Measurements from ENCODE around the gene C11orf58.

C11orf58 gene

DNA sequence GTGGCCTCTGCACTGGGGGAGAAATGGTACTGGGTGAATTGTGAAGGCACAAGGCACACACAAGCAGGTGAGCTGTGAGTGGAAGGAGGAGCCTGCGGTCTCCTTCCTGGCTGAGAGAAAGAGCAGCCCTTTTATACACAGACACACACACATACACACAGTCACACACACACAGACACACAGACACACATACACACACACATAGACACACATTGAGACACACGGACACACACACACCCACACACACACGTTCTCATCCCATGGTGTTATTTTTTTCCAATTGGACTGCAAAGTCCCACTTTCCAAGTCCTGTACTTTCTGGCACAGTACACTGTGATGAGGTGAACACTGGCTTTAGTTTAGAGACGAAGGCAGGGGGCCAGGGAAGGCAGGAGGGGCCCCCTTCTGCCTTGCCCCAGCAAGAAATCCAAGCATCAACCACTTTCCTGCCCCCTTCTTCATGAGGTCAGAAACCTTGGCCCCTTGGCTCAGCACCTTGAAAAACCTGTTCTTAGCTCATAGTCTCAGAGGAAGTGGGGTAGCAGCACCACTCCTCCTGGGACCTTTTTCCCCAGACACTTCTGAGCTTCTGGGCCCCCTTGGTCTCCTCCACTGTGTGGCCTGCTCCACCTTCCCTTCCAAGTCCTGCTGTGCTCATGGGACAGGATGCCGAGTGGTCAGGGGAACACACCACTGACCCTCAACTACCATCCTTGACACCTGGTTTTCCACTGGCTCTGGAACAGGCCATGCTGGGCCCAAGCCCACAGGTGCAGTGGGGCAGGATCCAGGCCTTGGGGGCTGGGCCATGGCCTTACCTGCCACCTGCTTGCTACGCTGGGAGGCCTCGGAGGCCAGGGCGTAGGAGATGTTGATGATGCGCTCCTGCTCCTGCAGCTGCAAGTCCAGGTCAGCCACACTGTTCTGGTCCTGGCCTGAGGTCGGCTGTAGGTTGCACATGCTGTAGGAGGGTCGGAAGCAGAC, 43.8 kb downstream of the C11orf58 start:
- Histone ChIP-seq H3K36me3 (peaks cover 49% of the 10 kb centered on the region), H3K27me3 (ENCODE audit: insufficient read depth, low read depth, severe bottlenecking) (no peaks in the 10 kb centered on the region), H3K9me3 (ENCODE audit: severe bottlenecking) (no peaks in the 10 kb centered on the region), H3K27ac (no peak overlapping the region), H3K4me3 (ENCODE audit: low read depth, low read length) (no peak overlapping the region)
- DNase-seq: no peak
- TF ChIP-seq, protein P1, sequence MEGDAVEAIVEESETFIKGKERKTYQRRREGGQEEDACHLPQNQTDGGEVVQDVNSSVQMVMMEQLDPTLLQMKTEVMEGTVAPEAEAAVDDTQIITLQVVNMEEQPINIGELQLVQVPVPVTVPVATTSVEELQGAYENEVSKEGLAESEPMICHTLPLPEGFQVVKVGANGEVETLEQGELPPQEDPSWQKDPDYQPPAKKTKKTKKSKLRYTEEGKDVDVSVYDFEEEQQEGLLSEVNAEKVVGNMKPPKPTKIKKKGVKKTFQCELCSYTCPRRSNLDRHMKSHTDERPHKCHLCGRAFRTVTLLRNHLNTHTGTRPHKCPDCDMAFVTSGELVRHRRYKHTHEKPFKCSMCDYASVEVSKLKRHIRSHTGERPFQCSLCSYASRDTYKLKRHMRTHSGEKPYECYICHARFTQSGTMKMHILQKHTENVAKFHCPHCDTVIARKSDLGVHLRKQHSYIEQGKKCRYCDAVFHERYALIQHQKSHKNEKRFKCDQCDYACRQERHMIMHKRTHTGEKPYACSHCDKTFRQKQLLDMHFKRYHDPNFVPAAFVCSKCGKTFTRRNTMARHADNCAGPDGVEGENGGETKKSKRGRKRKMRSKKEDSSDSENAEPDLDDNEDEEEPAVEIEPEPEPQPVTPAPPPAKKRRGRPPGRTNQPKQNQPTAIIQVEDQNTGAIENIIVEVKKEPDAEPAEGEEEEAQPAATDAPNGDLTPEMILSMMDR (IDR thresholded peaks at IDR 0.05; ENCODE audit: low read depth, low read length): no peak

DNA sequence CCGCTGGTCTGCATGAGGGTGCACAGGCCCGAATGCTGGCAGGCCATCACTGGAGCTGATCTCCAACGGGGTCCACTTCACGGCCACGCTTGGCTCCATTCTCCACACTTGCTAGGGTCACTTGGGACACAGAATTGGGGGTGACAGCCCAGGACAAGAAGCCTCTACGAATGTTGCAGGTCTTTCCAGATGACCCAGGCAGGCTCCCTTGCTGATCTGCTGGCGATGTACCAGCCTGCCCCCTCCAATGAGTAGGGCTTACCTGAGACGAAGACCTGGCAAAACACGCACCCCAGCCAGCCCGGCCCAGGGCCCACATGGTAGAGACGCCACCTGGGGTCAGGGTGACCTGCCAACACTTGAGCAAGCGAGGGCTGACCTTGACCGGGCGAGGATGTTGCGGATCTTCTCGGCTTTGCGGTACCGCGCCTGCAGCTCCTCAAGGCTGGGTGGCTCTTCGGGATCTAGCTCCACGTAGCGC, 44.9 kb downstream of the C11orf58 start:
- no peak overlapping the region for H3K27ac ChIP-seq
- H3K36me3 ChIP-seq: peaks cover 50% of the 10 kb centered on the region
- no peak overlapping the region for H3K4me3 ChIP-seq (ENCODE audit: low read depth, low read length)
- no peak for DNase-seq
- no peaks in the 10 kb centered on the region for H3K9me3 ChIP-seq (ENCODE audit: severe bottlenecking)
- TF ChIP-seq, protein P1 (IDR thresholded peaks at IDR 0.05; ENCODE audit: low read depth, low read length): no peak
- H3K27me3 ChIP-seq (ENCODE audit: insufficient read depth, low read depth, severe bottlenecking): no peaks in the 10 kb centered on the region

DNA sequence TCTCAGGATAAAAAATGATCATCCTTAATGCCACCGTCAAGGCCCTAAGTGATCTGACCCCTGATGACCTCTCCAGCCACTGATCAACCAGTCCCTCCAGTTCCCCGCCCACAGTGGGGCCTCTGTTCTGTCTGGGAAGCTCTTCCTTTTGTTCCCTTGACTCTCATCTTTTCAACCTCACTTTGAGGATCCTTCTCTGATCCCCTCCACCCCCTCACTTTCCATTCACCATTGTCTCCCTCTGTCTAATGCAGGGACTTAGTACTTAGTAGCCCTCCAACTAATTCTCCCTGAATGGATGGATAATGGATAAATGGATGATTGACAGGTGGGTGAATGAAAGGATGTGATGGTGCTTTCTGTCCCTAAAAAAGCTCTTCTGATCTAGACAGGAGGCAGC, 45.6 kb downstream of the C11orf58 start:
- Histone ChIP-seq H3K27ac (no peak overlapping the region), H3K4me3 (ENCODE audit: low read depth, low read length) (no peak overlapping the region), H3K36me3 (peaks cover 51% of the 10 kb centered on the region), H3K27me3 (ENCODE audit: insufficient read depth, low read depth, severe bottlenecking) (no peaks in the 10 kb centered on the region), H3K9me3 (ENCODE audit: severe bottlenecking) (no peaks in the 10 kb centered on the region)
- TF ChIP-seq, protein P1 (IDR thresholded peaks at IDR 0.05; ENCODE audit: low read depth, low read length): no peak
- no peak for DNase-seq

DNA sequence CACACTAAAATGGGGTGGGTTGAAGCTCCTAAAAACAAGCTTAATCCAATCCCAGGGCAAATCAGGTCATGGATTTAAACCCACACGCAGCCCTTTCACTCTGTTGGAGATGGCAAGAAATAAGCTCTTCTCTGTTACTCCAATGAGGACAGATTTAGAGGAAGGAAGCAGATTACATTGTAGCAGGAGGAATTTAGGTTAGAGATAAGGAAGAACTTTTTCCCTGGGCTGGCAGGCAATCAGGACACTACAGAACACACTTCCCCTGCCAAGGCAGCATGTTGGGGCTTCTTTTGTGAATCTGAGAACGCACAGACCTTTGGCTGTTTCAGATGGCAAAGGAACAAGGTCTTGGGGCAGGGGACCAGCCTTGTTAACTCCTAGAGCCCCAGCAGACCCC, 46.2 kb downstream of the C11orf58 start:
- Histone ChIP-seq H3K4me3 (ENCODE audit: low read depth, low read length) (no peak overlapping the region), H3K9me3 (ENCODE audit: severe bottlenecking) (no peaks in the 10 kb centered on the region), H3K27ac (no peak overlapping the region), H3K36me3 (peaks cover 51% of the 10 kb centered on the region), H3K27me3 (ENCODE audit: insufficient read depth, low read depth, severe bottlenecking) (no peaks in the 10 kb centered on the region)
- DNase-seq: no peak
- TF ChIP-seq, protein P1 (IDR thresholded peaks at IDR 0.05; ENCODE audit: low read depth, low read length): no peak

DNA sequence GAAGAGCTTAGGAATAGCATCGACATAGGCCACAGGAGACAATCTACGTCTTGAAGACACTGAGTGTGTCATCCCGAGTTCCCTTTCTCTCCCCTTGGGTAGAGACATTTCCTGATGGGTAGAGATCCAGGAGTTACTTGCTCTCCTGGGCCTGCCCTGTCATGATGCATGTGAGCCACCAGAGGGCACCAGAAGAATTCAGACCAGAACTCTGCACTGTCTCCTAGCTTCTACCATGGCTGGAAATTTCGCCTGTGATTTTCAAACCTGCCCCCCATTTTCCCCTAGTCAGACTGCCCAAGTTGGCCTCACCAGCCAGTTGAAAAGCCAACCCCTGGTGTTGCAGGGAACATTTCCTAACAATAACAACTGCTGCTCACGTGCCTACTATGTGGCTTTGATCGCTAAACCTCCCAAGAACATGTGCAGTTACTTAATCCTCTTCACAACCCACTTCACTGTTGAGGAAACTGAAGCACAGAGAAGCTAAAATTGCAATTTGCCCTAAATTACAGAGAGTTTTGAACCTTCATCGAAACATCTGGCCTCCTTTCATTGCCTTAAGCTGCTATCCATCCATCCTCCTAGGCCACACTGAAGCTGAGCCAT, 47.2 kb downstream of the C11orf58 start:
- no peaks in the 10 kb centered on the region for H3K27me3 ChIP-seq (ENCODE audit: insufficient read depth, low read depth, severe bottlenecking)

More for the DNA sequence above, 47.2 kb downstream of the C11orf58 start:
- Histone ChIP-seq H3K36me3 (peaks cover 52% of the 10 kb centered on the region), H3K9me3 (ENCODE audit: severe bottlenecking) (no peaks in the 10 kb centered on the region), H3K4me3 (ENCODE audit: low read depth, low read length) (no peak overlapping the region), H3K27ac (no peak overlapping the region)
- TF ChIP-seq, protein P1 (IDR thresholded peaks at IDR 0.05; ENCODE audit: low read depth, low read length): peak; percentile 82
- DNase-seq: peak; percentile 68
